ENCODE results near the gene MAIP1. TPM values are rescaled to one million over a fixed set of nuclear protein-coding genes. Genes with fewer than 3 reads are reported as not detected.

The MAIP1 gene
- total and polyA plus RNA-seq, 2 of the 4 experiments (the other 2 are of a cell fraction) = 14.2 to 16.8 TPM

DNA sequence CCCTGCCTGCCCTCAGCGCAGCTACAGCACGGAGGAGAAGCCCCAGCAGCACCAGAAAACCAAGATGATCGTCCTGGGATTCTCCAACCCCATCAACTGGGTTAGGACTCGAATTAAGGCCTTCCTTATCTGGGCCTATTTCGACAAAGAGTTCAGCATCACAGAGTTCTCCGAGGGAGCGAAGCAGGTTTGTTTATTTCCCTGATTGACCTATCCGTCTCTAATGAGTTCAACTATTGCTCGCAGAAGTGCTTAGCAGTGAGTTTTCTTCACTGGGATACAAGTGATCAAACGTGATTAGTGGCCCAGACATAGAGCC is 639 bp downstream of the MAIP1 start:
- H3K9me3 ChIP-seq (ENCODE audit: control insufficient read depth, insufficient read depth, low read length) = no peaks in the 10 kb centered on the region
- H2BK15ac ChIP-seq (ENCODE audit: low read depth, low read length) = no peak overlapping the region
- peaks cover 22 to 40% of the 10 kb centered on the region in 2 experiments for H3K79me1 ChIP-seq (ENCODE audit: low read depth in 1 of 2, low read length in 2 of 2)
- TF ChIP-seq RAD21 (IDR thresholded peaks at IDR 0.05; ENCODE audit: low read length) (no peak), RFX5 (IDR thresholded peaks at IDR 0.05; ENCODE audit: low read depth, low read length) (no peak), MXI1 (IDR thresholded peaks at IDR 0.05; ENCODE audit: borderline replicate concordance, low read depth, low read length) (no peak), CEBPB (IDR thresholded peaks at IDR 0.05; ENCODE audit: low read depth, low read length) (no peak)
- H3K4ac ChIP-seq (ENCODE audit: low read depth, low read length) = peak overlapping the region; percentile 76
- in situ Hi-C loops (cut with MboI; ENCODE audit: low sequenced_read_pairs) = no loop called here
- H2BK120ac ChIP-seq (ENCODE audit: low read depth, low read length) = no peak overlapping the region
- H3K56ac ChIP-seq (ENCODE audit: extremely low read depth, insufficient read depth, low read length) = peak overlapping the region; percentile 57
- 0 out of 2 replicates have a peak, but pooled peaks cover 4% of the 10 kb centered on the region for H3K9me1 ChIP-seq (ENCODE audit: insufficient read depth, low read length)
- 0% methylated on average over 5 of the region's 10 CpGs; no CpG with 5 or more reads in 1 of the 2 experiments for WGBS, 2 experiments (ENCODE audit: extremely low coverage in 2 of 2, insufficient read length in 1 of 2)
- no peak overlapping the region for H2BK20ac ChIP-seq (ENCODE audit: low read depth, low read length)
- intact Hi-C loops (cut with micrococcal nuclease) = no loop called here
- 0 out of 2 replicates have a peak, but pooled peaks cover 6% of the 10 kb centered on the region for H4K20me1 ChIP-seq (ENCODE audit: insufficient read depth, low read length)
- H2BK5ac ChIP-seq (ENCODE audit: low read depth, low read length, poor library complexity, severe bottlenecking) = peak overlapping the region; percentile 92
- ChIA-PET POLR2A (ENCODE audit: unreplicated experiment) (no interaction called here), CTCF (no interaction called here)
- peak overlapping the region; percentile 98 for H3K4me3 ChIP-seq (ENCODE audit: insufficient read depth, low read depth, low read length)
- no peaks in the 10 kb centered on the region for H3K27me3 ChIP-seq (ENCODE audit: control insufficient read depth, insufficient read depth, low read length)
- peak overlapping the region; percentile 89 for H3K27ac ChIP-seq (ENCODE audit: insufficient read depth, low read length)
- peak overlapping the region; percentile 96 for H2AK9ac ChIP-seq (replicated peaks; ENCODE audit: low read depth, low read length, poor library complexity)
- TSS peak; percentile 45 for BruUV-seq (replicated peaks)
- peak overlapping the region; percentile 89; the same call in 1 of the 2 replicates for H4K91ac ChIP-seq (ENCODE audit: insufficient read depth, low read depth, low read length)
- peak overlapping the region; percentile 67 for H3K14ac ChIP-seq (replicated peaks; ENCODE audit: low read depth, low read length)
- H2AFZ ChIP-seq (replicated peaks; ENCODE audit: low read length, poor library complexity) = peak overlapping the region; percentile 98
- peaks cover 8% of the 10 kb centered on the region for H3K4me1 ChIP-seq (ENCODE audit: control insufficient read depth, insufficient read depth, low read length)
- H4K8ac ChIP-seq (ENCODE audit: low read depth in 2 of 2, low read length in 2 of 2) = peak overlapping the region; percentile 98 to 100
- DNase-seq (no peak), ATAC-seq (ENCODE audit: low read depth) (no peak)
- H2AK5ac ChIP-seq (ENCODE audit: low read depth, low read length) = peak overlapping the region; percentile 50; the same call in 1 of the 2 replicates
- H3K36me3 ChIP-seq (ENCODE audit: control insufficient read depth, insufficient read depth, low read length) = peaks cover 5% of the 10 kb centered on the region
- dilution Hi-C loops (cut with HindIII; ENCODE audit: low sequenced_read_pairs, unreplicated experiment) = no loop called here
- H3K4me2 ChIP-seq (ENCODE audit: low read depth, low read length) = peak overlapping the region; percentile 98
- peak overlapping the region; percentile 7; the same call in 1 of the 2 replicates for H3K18ac ChIP-seq (ENCODE audit: low read depth, low read length)
- H3K23ac ChIP-seq (ENCODE audit: low read depth, low read length) = peak overlapping the region; percentile 68
- H4K5ac ChIP-seq (ENCODE audit: low read depth, low read length) = peak overlapping the region; percentile 97
- peak overlapping the region; percentile 93 for H3K9ac ChIP-seq (ENCODE audit: low read depth, low read length)
